Vagina (tissue), 2 donors: ENCODE measurements around the gene NDUFB8.

Experiments
- CTCF ChIP-seq, 3 experiments: fragments of 450-650 bp in 2 of 3; fragments of 200-600 bp in 1 of 3; sonication (generic) in 1 of 3; IDR thresholded peaks; one replicate each; pipeline ENCODE4 v1.5.1; 2017 to 2019; ENCODE audit warnings: antibody characterized with exemption in 3 of 3, mild to moderate bottlenecking in 2 of 3, moderate library complexity in 2 of 3
- POLR2A ChIP-seq, 2 donors: fragments of 450-650 bp; IDR thresholded peaks; one replicate each; pipeline ENCODE4 v1.6.1; 2017; ENCODE audit warnings: antibody characterized with exemption in 2 of 2, mild to moderate bottlenecking in 2 of 2, moderate library complexity in 2 of 2

- TF ChIP-seq CTCF (IDR thresholded peaks at IDR 0.05) (no peak), POLR2A (IDR thresholded peaks at IDR 0.05) (no peak)
These were observed 14.1 kb downstream of the NDUFB8 start for GRCh38 chr10:100515612-100516011.
